NCI-H1048 (cell line): ENCODE data around the gene SORBS1.

ENCODE experiments used
- DNase-seq: peaks from one replicate; lab custom pipeline; 2025; lab: John Stamatoyannopoulos, UW

The SORBS1 gene

GRCh38 chr10:95513941-95514392, 47.2 kb downstream of the SORBS1 start:
- DNase-seq, result no peak

DNA sequence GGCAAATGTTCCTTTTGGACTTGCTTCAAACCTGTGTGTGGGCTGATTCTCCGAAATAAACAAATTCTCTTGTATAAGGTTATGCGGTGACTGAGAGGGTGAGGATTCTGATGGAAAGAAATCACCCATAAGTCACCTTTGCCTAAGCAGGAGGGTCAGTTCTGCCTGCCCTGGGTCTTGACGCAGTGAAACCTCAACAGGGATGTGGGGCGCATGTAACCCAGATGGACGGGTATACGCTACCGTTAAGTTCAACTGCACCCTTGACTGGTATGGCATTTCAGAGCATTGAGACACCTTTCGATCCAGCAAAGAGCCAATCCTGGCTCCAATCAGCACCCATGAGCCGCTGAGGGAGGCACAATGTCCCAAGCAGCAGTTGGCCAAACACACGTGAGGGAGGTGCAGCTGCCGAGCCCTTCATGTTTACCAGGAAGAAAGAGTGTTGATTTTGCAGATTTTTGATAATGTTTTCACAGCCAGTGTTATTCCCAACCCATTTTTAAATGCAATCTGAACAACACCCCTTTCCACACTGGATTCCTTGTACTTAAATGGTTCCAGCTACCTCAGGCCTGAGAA, 48.1 kb downstream of the SORBS1 start:
- DNase-seq, result no peak

DNA sequence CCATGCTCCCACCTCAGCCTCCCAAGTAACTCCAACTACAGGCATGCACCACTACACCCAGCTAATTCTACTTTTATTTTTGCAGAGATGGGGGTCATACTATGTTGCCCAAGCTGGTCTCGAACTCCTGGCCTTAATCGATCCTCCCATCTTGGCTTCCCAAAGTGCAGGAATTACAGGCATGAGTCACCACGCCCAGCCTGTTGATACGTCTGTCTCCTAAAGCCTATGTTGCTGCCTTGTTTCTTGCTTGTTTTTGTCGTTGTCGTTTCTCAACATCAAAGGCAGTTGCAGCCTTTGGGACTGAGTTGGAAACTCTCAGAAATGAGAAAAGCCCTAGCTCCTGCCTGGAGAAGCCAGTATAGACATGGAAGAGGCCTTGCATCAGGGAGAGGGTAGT, 49.9 kb downstream of the SORBS1 start:
- DNase-seq, result no peak

GRCh38 chr10:95509251-95509650, 51.9 kb downstream of the SORBS1 start:
- DNase-seq, result no peak

DNA sequence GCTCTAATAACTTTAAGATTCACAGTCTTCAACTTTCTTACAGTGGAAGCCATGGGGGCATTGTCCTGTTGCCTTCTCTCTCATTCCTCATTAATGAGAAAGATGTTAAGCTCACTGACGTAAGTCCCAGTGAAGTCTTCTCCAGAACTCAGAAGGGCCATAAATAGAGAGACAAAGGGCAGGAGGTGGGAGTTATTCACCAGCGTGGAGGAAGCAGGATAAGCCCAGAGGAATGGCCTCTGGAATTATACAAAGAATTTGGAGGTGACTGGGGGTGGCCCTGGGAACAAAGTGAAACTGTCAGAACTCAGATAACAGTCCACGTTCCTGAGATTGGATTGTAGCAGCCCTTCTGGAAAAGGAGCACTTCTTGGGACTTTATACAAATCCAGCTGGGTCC, 52.4 kb downstream of the SORBS1 start:
- DNase-seq, result no peak

- no peak for DNase-seq
Measured at GRCh38 chr10:95506056-95506737, 55.0 kb downstream of the SORBS1 start.

GRCh38 chr10:95505641-95506040, 55.5 kb downstream of the SORBS1 start:
- no peak for DNase-seq

DNA sequence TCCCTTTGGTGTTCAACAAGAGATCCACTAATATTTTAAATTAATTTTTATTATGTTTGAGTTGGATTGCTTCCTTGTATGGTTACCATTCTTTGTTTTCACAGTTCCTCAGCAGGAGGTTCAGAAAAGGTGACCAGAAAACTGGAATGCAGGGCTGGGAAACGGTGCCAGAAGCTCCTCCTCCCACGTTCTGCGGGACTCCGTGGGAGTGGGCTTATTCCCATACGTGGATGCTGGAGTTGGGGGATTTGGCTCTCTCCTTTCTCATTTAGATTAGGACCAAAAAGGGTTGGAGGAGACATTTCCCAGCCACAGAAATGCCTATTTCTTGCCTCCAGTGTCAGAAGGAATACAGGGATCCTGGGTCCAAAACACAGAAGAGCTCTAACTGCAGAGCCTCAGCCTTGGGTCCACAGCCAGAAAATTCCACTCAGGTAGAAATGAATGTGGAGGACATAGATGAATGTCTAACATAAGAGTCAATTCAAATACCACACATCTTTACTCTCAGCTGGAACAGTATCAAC, 56.0 kb downstream of the SORBS1 start:
- no peak for DNase-seq

DNA sequence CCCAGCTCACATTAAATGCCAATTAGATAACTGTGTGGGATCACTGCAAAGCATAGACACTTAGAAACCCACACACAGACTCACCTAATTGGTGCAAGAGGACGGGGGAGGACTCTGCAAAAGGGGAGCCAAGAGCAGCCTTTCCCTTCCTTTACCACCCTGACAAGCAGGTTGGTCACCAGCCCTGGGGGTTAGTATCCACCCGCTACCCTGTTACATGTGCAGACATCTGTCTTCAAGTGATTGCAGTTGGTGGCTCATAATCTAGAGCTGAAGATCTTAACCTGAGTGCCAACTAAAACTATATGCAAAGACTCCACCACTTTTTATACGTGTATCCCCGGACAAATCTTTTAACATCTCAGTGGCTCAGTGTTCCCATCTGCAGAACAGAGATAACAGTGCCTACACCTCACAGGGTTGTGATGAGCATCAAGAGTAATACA, 56.9 kb downstream of the SORBS1 start:
- no peak for DNase-seq

GRCh38 chr10:95503526-95503925, 57.6 kb downstream of the SORBS1 start:
- DNase-seq, result no peak

DNA sequence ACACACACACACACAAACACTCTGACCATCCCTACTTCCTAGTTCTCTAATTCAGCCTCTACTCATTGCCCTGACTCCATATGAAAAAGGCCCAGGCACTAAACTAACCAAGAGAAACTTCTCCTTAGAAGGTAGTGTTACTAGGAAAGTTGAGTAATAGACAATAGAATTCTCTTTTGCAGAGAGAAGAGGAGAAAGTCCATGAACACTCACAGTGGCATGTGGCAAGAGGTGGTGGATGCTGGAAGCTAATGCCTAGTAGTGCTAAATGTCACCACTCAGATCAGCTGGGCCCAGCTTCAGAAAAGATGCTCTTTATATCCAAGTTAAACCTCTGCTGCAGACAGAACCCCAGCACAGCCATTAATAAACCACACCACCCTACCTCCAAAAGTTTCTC, 58.2 kb downstream of the SORBS1 start:
- DNase-seq, result no peak

- no peak for DNase-seq
Measured at GRCh38 chr10:95502377-95502776, 58.8 kb downstream of the SORBS1 start.

GRCh38 chr10:95501203-95502094, 59.7 kb downstream of the SORBS1 start:
- no peak for DNase-seq

GRCh38 chr10:95500649-95501048, 60.5 kb downstream of the SORBS1 start:
- no peak for DNase-seq

DNA sequence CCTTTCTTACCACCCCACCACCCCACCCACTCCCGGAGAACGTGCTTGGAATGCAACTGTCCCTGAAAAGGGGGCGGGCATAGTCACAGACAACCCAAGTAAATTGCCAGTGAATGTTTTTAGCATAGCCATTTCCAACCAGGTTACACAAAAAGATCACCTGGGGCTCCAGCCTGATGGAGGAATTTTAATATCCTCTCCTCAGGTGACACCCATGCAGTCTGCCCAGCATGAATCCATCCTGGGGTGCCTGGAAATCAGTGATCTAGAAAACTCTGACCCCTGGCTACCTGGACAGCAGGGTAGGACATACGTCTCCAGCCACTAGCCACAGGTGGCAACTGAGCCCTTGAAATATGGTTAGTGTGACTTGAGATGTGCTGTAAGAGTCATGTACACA, 61.1 kb downstream of the SORBS1 start:
- DNase-seq, result no peak

- no peak for DNase-seq
Measured at GRCh38 chr10:95499482-95499989, 61.6 kb downstream of the SORBS1 start.

- no peak for DNase-seq
Measured at GRCh38 chr10:95496951-95497350, 64.2 kb downstream of the SORBS1 start.

GRCh38 chr10:95496246-95496911, 64.8 kb downstream of the SORBS1 start:
- DNase-seq, result no peak

GRCh38 chr10:95493862-95494261, 67.3 kb downstream of the SORBS1 start:
- DNase-seq, result no peak

- DNase-seq, result no peak
Measured at GRCh38 chr10:95487994-95488393, 73.2 kb downstream of the SORBS1 start.

- no peak for DNase-seq
Measured at GRCh38 chr10:95485056-95485844, 75.9 kb downstream of the SORBS1 start.
